ENCODE results near the gene RPAP2. TPM values are rescaled to one million over a fixed set of nuclear protein-coding genes. Genes with fewer than 3 reads are reported as not detected.
"Not testable (repeated sequence)": the region's sequence is repeated elsewhere in the genome, so short reads cannot be mapped to it uniquely, and the experiment has no call there.

The RPAP2 gene
- total RNA-seq, 1 donor from 2014 or later: 26.4 TPM

- no peak for DNase-seq (ENCODE audit: low read depth)
Observed at GRCh38 chr1:92323473-92324453, 24.9 kb downstream of the RPAP2 start.

- no peak for DNase-seq (ENCODE audit: low read depth)
Observed at GRCh38 chr1:92324784-92325183, 25.9 kb downstream of the RPAP2 start.

GRCh38 chr1:92326681-92327080 is 27.8 kb downstream of the RPAP2 start:
- DNase-seq (ENCODE audit: low read depth): no peak

GRCh38 chr1:92327794-92328193 is 28.9 kb downstream of the RPAP2 start:
- DNase-seq (ENCODE audit: low read depth): no peak

GRCh38 chr1:92329347-92330129 is 30.7 kb downstream of the RPAP2 start:
- peak; percentile 50 for DNase-seq (ENCODE audit: low read depth)

- no peak for DNase-seq (ENCODE audit: low read depth)
Observed at GRCh38 chr1:92333668-92334067, 34.8 kb downstream of the RPAP2 start.

- no peak for DNase-seq (ENCODE audit: low read depth)
Observed at GRCh38 chr1:92340154-92340553, 41.3 kb downstream of the RPAP2 start.

- no peak for DNase-seq (ENCODE audit: low read depth)
Observed at GRCh38 chr1:92342401-92342800, 43.5 kb downstream of the RPAP2 start.

GRCh38 chr1:92343061-92343460 is 44.2 kb downstream of the RPAP2 start:
- DNase-seq (ENCODE audit: low read depth): no peak

- no peak for DNase-seq (ENCODE audit: low read depth)
Observed at GRCh38 chr1:92346866-92347640, 48.2 kb downstream of the RPAP2 start.

- no peak for DNase-seq (ENCODE audit: low read depth)
Observed at GRCh38 chr1:92352856-92353255, 54.0 kb downstream of the RPAP2 start.

- no peak for DNase-seq (ENCODE audit: low read depth)
Observed at GRCh38 chr1:92354259-92354658, 55.4 kb downstream of the RPAP2 start.

GRCh38 chr1:92356956-92357355 is 58.1 kb downstream of the RPAP2 start:
- peak; percentile 69 for DNase-seq (ENCODE audit: low read depth)

GRCh38 chr1:92359382-92359781 is 60.5 kb downstream of the RPAP2 start:
- not testable (repeated sequence) for DNase-seq (ENCODE audit: low read depth)

- no peak for DNase-seq (ENCODE audit: low read depth)
Observed at GRCh38 chr1:92359986-92360385, 61.1 kb downstream of the RPAP2 start.

- DNase-seq (ENCODE audit: low read depth): no peak
Observed at GRCh38 chr1:92362970-92363369, 64.1 kb downstream of the RPAP2 start.

GRCh38 chr1:92363401-92363800 is 64.5 kb downstream of the RPAP2 start:
- no peak for DNase-seq (ENCODE audit: low read depth)

- no peak for DNase-seq (ENCODE audit: low read depth)
Observed at GRCh38 chr1:92365378-92366039, 66.7 kb downstream of the RPAP2 start.

- DNase-seq (ENCODE audit: low read depth): no peak
Observed at GRCh38 chr1:92366040-92366395, 67.2 kb downstream of the RPAP2 start.

GRCh38 chr1:92367496-92367895 is 68.6 kb downstream of the RPAP2 start:
- no peak for DNase-seq (ENCODE audit: low read depth)

GRCh38 chr1:92372164-92372563 is 73.3 kb downstream of the RPAP2 start:
- DNase-seq (ENCODE audit: low read depth): no peak
